ENCODE measurements around the gene TMEM125.

The TMEM125 gene

DNA sequence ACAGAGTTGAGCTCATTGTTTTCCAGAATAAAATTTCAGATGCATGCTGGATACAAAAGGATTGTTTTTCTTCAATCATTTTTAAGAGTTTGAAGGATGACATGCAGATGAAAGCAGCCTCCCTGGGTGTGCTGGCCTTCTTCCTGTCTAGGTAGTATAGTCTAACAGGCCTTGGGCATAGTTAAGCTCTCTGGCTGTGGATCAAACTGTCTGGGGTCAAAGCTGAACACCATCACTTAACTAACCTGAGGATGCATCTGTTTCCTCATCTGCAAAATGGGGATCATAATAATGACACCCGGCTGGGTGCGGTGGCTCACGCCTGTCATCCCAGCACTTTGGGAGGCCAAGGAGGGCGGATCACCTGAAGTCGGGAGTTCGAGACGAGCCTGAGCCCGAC lies 25.0 kb downstream of the TMEM125 start:
- no peak for DNase-seq

DNA sequence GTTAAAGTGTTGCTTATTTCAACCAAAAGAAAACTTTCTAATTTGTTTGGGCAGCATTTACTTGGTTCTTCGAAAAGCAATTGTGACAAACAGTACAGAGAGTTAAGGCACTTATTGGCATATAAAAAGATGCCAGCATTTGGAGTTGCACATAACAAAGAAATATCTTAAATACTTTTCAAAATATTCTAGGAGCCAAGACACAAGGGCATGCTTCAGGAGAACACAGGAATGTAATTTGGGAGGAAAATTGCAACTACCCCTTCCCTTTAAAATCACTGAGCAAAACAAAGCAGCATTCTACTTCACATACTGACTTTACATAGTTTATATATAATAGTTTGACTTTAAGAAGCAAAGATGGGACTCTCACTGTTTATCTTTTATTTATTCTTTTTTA lies 26.4 kb downstream of the TMEM125 start:
- no peak for DNase-seq

DNA sequence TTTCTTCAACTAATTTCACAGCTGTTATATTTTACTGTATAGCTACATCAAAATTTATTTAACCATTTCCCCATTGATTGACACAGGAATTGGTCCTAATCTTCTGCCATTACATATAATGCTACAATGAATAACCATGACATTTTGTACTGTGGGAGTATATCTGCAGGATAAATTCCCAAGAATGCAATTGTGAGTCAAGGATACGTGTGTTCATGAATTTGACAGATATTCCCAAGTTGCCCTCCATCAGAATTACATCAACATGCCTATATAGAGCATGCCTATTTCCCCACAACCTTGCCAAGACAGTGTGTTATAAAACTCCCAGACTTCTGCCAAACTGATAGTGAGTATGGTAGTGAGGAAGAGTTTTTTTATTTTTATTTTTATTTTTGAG lies 28.3 kb downstream of the TMEM125 start:
- no peak for DNase-seq

DNA sequence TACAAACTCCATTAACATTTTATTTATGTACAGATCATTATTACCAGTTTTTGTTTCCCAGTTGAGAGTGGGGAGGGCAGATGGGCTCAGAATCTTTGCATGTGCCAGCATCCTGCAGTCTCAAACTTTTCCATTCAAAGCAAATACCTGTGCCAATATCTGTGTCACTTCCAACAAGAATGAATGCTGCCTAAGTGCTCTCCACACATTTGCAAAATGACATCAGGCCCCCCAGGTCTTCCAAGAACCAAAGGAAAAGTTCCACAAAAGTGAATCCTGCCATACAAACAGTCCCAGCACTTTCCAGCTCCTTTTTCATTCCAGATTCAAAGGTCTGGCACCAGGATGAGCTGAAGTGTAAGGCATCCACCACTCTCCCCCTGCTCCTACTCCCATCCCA lies 29.3 kb downstream of the TMEM125 start:
- DNase-seq, result no peak

DNA sequence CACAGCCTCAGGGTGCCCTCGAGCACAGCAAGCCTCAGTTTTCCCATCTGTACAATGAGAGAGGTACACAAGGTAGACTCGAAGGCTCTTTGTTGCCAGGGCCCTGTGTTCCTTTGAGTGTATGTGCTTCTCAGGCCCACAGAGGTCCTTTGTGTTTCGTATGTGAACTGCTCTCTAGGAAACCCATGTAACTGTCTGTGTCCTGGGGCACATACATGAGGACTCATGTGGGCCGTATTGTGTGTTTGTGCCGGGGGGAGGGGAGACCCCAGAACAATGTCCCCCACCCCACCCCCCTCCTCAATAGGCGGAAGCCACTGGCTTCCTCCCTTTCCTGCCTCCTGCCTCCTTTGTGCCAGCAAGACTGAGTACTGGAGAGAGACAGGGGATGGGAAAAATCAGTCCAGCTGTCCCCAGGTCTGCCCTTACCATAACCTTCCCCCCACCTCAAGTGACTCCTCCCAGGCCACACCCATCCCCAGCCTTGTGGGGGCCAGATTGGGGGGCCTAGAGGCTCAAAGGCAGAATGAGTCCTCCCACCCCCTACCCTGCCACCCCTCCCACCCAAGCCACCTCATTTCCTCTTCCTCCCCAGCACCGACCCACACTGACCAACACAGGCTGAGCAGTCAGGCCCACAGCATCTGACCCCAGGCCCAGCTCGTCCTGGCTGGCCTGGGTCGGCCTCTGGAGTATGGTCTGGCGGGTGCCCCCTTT lies 30.8 kb downstream of the TMEM125 start, which contains the start of gene TIE1:
Gene TIE1 (plus strand): TSS at position 605 of the 717 bp plus-strand sequence. CDS start 90 bp downstream, at position 695.
- no peak for DNase-seq

DNA sequence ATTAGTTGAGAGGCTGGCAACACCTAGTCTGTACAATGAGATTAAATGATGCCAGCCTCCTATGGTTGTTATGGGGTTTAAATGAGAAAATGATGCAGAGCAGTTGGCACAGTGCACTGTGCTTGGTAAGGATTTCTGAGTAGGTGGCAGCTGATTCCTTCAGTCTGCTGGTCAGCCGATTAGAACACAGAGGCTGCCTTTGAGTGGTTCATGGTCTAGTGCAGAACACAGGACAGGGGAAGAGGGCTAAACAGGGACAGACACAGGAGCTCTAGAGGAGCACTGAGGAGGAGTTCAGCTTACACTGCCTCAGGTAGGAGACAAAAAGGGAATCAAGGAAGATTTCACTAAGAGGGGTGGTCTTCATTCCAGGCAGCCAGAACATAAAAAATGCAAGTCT lies 32.4 kb downstream of the TMEM125 start:
- DNase-seq, result no peak

DNA sequence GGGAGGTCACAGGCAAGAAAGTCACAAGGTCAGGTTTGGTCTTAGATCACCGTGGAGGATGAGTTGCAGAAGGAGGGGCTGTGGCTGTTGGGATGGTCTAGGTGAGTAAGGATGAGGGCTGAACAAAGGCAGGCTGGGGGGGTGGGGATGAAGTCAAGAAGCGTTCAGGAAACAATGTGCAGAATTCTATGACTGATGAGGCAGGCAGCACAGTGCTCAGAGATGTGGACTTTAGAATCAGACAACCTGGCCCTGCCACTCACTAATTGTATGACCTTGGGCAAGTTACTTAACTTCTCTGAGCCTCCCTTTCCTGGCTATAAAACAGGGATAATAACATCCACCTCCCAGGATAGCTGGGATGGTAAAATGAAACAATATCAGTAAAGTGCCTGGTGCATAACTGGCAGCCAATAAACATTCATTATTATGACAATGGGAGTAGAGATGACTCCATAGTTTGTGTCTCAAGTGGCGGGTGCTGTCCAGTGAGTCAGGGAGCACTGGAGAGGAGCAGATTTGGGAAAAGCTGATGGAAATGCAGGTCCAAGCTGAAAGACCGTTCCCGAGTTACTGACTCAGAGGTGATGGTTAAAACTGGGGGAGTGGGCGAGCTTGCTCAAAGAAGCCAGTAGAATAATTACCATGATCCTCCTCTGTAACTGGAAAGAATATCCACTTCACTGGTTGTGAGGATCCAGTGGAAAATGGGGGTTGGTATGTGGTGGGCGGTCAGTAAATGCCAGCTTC lies 33.1 kb downstream of the TMEM125 start:
- no peak for DNase-seq

DNA sequence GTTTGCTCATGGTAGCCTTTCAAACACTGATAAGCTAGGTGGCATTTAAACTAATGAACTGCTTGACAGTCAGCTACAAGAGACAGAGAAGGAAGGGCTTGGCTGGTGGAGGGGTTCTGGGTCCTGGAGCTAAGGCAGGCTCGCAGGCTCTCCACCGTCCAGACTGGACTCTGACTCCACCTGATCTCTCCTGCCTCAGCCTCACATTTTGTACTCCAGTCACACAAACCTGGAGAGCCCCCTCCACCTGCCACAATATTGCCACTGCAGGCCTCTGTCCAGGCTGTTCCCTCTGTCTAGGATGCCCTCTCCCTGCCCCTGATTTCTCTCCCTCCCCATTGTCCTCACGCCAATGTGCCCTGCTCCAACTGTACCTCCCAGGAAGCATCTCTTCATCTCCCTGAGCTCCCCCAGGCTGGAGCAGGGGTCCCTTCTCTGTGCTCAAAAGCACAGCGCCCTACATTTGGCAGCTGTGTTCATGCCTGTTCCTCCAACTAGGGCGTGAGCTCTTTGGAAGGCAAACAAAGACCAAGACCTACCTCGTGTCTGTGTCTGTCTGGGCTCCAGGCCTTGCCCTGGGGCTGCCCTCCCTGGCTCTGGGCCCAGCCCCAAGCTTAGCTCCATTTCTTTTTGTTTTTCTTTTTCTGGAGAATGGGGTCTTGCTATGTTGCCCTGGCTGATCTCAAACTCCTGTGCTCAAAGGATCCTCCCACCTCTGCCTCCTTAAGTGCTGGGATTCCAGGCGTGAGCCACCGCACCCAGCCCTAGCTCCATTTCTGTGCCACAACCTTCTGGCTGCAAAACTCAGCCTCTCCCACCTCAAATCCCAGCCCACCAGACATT lies 33.9 kb downstream of the TMEM125 start:
- DNase-seq, result no peak

DNA sequence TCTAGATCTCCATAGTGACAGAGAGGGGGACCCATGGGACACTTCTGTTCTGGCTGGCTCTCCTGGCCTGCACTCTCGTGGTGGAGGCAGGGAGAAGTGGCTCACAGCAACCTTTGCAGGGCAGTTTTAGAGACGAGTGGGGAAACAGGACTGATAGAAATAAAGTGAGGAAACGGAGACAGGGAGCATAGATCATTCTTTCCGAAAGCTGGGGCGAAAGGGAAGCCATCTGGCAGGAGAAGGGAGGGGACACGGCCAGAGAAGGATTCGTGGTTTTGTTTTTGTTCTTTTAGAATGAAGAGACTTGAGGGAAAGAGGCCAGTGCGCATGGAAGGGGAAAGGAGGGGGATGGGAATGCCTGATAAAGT lies 34.5 kb downstream of the TMEM125 start:
- no peak for DNase-seq

DNA sequence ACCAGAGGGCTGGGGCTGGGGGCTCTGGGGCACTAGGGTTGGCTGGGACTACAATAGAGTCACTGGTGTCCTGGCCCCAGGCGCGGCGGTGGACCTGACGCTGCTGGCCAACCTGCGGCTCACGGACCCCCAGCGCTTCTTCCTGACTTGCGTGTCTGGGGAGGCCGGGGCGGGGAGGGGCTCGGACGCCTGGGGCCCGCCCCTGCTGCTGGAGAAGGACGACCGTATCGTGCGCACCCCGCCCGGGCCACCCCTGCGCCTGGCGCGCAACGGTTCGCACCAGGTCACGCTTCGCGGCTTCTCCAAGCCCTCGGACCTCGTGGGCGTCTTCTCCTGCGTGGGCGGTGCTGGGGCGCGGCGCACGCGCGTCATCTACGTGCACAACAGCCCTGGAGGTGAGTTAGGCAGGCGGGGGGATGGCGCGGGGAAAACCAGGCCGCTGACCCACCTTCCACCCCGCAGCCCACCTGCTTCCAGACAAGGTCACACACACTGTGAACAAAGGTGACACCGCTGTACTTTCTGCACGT lies 35.1 kb downstream of the TMEM125 start:
- DNase-seq, result no peak

DNA sequence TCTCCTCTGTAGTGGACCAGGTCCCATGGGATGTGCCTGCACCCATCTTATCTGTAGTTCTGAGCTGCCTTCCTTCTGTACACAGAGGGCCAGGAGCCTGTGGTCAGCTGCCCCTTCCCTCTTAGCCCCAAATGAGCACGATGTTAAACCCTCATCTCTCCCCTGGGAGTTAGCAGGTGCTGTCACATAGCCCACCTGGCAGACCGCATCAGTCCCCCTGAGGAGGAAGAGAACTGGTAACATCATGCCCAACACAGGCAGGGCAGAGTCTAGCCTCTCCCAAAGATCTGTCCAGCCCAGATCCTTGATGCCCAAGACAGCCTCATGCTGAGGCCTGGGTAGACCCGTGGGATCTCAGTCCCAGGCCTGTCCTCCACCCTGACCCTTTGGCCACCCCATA lies 35.7 kb downstream of the TMEM125 start:
- no peak for DNase-seq

DNA sequence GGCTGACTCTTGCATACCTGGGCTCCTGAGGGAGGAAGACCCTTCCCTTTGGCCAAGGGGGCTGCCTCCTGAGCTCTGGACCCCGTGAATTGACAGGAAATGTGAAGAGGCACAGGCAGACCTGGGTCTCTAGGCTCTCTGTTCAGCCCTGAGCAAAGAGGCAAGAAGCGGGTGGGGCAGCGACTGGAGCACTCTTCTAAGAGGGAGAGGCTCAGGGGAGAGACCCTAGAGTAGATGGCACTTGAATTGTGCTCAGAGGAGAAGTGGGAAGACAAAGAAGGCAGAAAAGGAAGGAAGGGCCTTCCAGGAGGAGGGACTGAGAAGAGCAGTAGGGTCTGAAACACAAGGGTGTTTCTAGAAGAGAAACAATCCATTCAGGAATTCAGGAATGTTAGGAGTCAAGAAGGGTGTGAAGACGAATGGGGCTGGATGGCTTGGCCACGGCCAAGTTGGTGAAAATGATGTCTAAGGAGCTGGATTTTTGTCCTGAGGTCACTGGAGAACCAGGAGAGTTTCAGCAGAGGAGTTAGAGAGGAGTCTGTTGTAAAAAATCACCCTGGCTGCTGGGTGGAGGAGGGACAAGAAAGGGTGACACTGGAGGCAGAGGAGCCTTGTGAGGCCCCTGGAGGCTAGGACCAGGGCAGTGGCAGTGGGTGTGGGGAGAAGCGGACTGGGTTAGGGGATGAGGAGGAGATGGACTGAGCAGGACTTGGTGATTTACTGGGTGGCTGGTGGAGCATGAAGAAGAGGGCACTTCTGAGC lies 36.3 kb downstream of the TMEM125 start:
- DNase-seq, result no peak

DNA sequence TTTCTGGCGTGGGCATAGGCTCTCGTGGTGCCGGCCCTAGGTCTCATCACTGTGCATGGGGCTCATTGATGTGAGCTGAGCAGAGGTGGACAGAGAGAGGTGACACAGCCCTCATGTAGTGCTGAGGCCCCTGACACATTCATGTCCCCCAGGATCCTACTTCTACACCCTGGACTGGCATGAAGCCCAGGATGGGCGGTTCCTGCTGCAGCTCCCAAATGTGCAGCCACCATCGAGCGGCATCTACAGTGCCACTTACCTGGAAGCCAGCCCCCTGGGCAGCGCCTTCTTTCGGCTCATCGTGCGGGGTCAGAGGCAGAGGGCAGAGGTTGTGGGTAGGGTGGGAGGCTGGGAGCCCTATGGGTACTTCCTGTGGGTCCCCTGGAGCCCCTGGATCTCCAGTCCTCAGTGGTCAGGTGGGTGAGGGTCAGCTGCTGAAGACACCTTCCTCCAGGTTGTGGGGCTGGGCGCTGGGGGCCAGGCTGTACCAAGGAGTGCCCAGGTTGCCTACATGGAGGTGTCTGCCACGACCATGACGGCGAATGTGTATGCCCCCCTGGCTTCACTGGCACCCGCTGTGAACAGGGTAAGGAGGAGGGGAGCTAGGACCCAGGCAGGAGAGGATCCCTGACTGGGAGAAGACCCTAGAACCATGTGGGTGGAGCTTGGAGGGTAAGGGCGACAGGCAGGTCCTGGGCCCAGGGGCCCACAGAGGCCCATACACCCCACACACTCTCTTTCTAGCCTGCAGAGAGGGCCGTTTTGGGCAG lies 37.1 kb downstream of the TMEM125 start:
- no peak for DNase-seq

DNA sequence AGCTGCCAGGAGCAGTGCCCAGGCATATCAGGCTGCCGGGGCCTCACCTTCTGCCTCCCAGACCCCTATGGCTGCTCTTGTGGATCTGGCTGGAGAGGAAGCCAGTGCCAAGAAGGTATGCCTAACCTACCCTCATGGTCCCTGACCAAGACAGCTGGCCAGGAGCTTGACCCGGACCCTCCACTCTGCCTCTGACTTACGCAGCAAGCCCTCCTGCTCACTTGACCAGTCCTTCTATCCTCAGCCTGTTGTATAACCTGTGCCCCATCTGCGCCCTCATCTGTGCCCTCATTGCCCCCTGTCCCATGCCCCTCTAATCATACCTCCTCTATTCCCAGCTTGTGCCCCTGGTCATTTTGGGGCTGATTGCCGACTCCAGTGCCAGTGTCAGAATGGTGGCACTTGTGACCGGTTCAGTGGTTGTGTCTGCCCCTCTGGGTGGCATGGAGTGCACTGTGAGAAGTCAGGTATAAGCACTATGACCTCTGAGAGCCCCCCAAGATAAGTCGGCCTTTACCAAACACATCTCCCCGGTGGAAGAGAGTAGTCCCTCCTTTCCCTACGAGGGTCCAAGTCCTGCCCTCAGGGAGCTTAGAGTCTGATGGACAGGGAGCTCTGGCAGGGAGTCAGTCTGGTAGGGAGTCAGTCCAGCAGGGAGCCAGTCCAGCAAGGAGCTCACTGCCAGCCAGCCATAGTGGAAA lies 37.8 kb downstream of the TMEM125 start:
- no peak for DNase-seq

DNA sequence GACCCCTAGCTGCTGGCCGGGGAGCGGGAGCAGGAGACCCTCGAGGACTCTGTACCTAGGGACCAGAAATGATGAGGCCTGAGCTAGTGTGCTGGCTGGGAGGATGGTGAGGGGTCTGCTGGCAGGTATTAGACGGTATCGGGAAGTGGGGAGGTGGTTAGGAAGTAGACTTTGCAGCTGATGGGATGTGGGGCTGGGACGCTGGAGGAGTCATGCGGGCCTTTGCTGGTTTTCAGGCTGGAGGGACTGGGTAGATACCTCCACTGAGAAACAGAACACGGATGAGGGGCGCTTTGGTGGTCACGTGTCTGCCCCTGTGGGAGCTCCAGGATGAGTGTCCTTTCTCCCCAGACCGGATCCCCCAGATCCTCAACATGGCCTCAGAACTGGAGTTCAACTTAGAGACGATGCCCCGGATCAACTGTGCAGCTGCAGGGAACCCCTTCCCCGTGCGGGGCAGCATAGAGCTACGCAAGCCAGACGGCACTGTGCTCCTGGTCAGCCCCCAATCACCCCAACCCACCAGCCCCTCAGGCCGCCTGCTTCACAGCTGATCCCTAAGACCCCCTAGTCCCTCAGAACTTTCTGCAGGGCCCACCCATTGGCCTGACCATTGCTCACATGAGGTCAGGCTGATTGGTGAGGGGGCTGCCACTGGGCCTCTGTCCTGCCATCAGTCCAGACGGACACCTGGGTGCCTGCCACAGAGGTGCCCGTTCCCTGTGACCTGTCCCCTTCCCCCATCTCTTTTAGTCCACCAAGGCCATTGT lies 39.0 kb downstream of the TMEM125 start:
- DNase-seq, result no peak

DNA sequence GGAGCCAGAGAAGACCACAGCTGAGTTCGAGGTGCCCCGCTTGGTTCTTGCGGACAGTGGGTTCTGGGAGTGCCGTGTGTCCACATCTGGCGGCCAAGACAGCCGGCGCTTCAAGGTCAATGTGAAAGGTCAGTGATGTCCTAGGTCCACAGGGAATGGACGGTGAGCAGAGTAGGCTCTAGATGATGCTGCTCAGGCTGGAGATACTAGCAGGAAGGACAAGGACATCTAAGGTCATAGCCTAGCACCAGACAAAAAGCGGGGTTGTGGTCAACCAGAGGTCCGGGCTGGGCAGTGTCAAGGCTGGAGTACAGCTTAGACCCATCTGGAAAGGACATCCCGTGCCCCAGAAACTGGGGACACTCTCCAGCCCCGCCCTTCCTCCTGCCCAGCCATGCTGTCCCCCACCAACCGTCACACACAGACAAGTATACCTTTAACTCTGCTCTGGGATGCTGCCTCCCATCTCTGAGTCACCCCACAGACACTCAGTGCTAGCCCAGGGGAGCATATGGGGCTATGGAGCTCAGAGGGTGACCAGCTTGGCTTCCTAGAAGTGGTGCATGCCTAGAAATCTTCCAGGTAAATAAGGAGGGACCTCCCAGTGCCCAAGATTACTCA lies 39.7 kb downstream of the TMEM125 start:
- no peak for DNase-seq

DNA sequence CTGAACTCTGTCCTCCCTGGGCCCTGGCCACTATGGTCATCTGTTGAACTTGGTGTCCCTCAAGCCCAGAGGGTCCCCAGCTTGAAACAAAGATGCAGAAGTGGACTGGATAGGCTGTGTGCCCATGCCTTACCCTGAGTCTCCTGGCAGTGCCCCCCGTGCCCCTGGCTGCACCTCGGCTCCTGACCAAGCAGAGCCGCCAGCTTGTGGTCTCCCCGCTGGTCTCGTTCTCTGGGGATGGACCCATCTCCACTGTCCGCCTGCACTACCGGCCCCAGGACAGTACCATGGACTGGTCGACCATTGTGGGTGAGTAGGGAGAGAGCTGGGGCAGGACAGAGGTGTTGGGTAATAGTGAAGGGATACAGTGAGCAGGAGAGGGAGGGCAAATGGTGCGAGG lies 41.7 kb downstream of the TMEM125 start:
- DNase-seq, result no peak

DNA sequence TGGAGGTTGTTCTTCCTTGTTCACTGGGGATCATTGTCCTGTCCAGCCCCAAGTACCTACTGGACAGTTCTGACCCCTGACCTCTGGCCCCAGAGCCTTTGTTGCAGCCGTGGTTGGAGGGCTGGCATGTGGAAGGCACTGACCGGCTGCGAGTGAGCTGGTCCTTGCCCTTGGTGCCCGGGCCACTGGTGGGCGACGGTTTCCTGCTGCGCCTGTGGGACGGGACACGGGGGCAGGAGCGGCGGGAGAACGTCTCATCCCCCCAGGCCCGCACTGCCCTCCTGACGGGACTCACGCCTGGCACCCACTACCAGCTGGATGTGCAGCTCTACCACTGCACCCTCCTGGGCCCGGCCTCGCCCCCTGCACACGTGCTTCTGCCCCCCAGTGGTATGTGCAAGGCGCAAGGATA lies 42.4 kb downstream of the TMEM125 start:
- no peak for DNase-seq

DNA sequence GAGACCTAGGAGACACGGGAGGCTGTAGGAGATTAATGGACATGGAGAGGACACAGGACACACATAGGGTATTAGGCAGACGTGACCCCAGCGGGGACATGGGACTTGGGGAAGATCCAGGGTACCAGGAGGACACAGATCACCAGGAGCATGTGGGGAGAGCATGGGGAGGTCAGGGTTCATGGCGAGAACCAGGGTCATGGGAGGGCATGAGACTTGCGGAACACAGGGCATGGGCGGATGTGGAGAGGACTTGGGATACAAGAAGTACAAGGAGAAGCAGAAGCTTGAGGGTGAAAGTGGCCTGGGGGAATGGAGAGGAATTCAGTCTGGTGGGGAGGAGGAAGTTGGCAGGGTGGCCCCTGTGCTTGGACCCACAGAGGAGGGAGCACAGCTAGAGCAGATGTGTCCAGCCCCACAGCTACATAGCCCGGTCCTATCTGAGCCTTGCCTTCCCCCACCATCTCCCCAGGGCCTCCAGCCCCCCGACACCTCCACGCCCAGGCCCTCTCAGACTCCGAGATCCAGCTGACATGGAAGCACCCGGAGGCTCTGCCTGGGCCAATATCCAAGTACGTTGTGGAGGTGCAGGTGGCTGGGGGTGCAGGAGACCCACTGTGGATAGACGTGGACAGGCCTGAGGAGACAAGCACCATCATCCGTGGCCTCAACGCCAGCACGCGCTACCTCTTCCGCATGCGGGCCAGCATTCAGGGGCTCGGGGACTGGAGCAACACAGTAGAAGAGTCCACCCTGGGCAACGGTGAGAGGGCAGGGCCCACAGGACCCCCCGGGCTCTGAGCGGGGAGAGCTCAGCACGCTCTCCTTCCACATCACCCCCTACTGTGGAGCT lies 43.1 kb downstream of the TMEM125 start:
- no peak for DNase-seq
